Right atrium auricular region (tissue), 2 donors: ENCODE measurements around the gene PRPF40B. TPM values are rescaled to one million over a fixed set of nuclear protein-coding genes. Genes with fewer than 3 reads are reported as not detected.

ENCODE experiments used
- DNase-seq: peaks from one replicate; pipeline ENCODE4 v3.0.0-alpha.2; 2019; ENCODE audit warnings: low spot score
- H3K27ac ChIP-seq, 2 donors: fragments of 200-600 bp; sonication (generic); 1 replicate in 1 of 2; 2 replicates in 1 of 2; pipeline ENCODE4 v1.5.1; 2016 to 2019
- H3K27me3 ChIP-seq, 2 donors: fragments of 200-600 bp; sonication (generic); one replicate each; pipeline versions ENCODE4 v1.5.1 to v1.6.0; 2017 to 2019
- H3K36me3 ChIP-seq: fragments of 200-600 bp; sonication (generic); one replicate; pipeline ENCODE4 v1.5.1; 2016
- H3K4me1 ChIP-seq, 2 donors: fragments of 200-600 bp; sonication (generic); one replicate each; pipeline versions ENCODE4 v1.5.1 to v1.6.0; 2017 to 2019
- H3K4me3 ChIP-seq, 2 donors: fragments of 200-600 bp; sonication (generic); 1 replicate in 1 of 2; 2 replicates in 1 of 2; pipeline ENCODE4 v1.5.1; 2017 to 2019; ENCODE audit warnings: mild to moderate bottlenecking in 1 of 2, moderate library complexity in 1 of 2
- H3K9me3 ChIP-seq, 2 donors: fragments of 200-600 bp; sonication (generic); one replicate each; pipeline ENCODE4 v1.5.1; 2019
- CTCF ChIP-seq, 2 donors: fragments of 200-600 bp; sonication (generic); IDR thresholded peaks; one replicate each; pipeline ENCODE4 v1.5.1; 2019; ENCODE audit warnings: antibody characterized with exemption in 2 of 2
- total RNA-seq, 2 donors: library from RNA; depleted of rRNA; stranded (reverse); fragments of >200 nt; gene quantifications; one replicate each; pipeline ENCODE4 v1.1.0, GENCODE V29; 2016

Gene PRPF40B
- total RNA-seq, 2 donors from 2014 or later = 14.9 to 16.0 TPM

GRCh38 chr12:49692851-49693250 lies 69.5 kb downstream of the PRPF40B start:
- no peak overlapping the region for H3K4me3 ChIP-seq
- TF ChIP-seq CTCF (IDR thresholded peaks at IDR 0.05) = no peak
- DNase-seq = no peak
- no peaks in the 10 kb centered on the region for H3K36me3 ChIP-seq
- peaks cover 0 to 30% of the 10 kb centered on the region in 2 donors for H3K4me1 ChIP-seq
- H3K27me3 ChIP-seq = no peaks in the 10 kb centered on the region
- H3K9me3 ChIP-seq = no peaks in the 10 kb centered on the region
- no peak overlapping the region for H3K27ac ChIP-seq

- no peaks in the 10 kb centered on the region for H3K27me3 ChIP-seq
- H3K4me1 ChIP-seq = peaks cover 0 to 36% of the 10 kb centered on the region in 2 donors
- no peak overlapping the region for H3K27ac ChIP-seq
- no peak overlapping the region for H3K4me3 ChIP-seq
- H3K36me3 ChIP-seq = no peaks in the 10 kb centered on the region
- no peak for TF ChIP-seq CTCF (IDR thresholded peaks at IDR 0.05)
- H3K9me3 ChIP-seq = no peaks in the 10 kb centered on the region
- DNase-seq = no peak
Observed at GRCh38 chr12:49693931-49694444, 70.6 kb downstream of the PRPF40B start.

Other genes with a start within 250 kb of the PRPF40B start
- gene KCNH3, start 84.5 kb upstream of the PRPF40B start, total RNA-seq = 1 to 10 TPM in 1 of 2 donors, under 1 TPM in 1; 0.19 to 1.0 TPM
- gene MCRS1, start 55.4 kb upstream of the PRPF40B start, total RNA-seq = 10 to 100 TPM; 81.8 to 82.8 TPM
- under 1 TPM in 1 of 2 donors, not detected in 1; 0.28 TPM for gene FAM186B, start 17.9 kb upstream of the PRPF40B start, total RNA-seq
- 10 to 100 TPM in 1 of 2 donors, 1 to 10 TPM in 1; 9.0 to 19.7 TPM for gene FMNL3, start 83.8 kb downstream of the PRPF40B start, total RNA-seq
- gene TMBIM6, start 118.0 kb downstream of the PRPF40B start, total RNA-seq = 100 to 1,000 TPM; 196 to 248 TPM
- 10 to 100 TPM; 18.6 to 18.7 TPM for gene NCKAP5L, start 204.9 kb downstream of the PRPF40B start, total RNA-seq
- gene BCDIN3D, start 219.5 kb downstream of the PRPF40B start, total RNA-seq = 1 to 10 TPM; 1.8 to 2.0 TPM